ENCODE measurements around the gene NFKBIB. TPM values are rescaled to one million over a fixed set of nuclear protein-coding genes. Genes with fewer than 3 reads are reported as not detected.

NFKBIB gene
- total RNA-seq, 1 donor from 2014 or later = 15.1 TPM

- DNase-seq (ENCODE audit: low read depth, low spot score) = no peak
These were observed 5.1 kb downstream of the NFKBIB start for GRCh38 chr19:38904581-38905539.

GRCh38 chr19:38905620-38906019 lies 5.9 kb downstream of the NFKBIB start:
- DNase-seq (ENCODE audit: low read depth, low spot score) = no peak

GRCh38 chr19:38907227-38907626 lies 7.5 kb downstream of the NFKBIB start:
- no peak for DNase-seq (ENCODE audit: low read depth, low spot score)

GRCh38 chr19:38907670-38908069 lies 7.9 kb downstream of the NFKBIB start:
- DNase-seq (ENCODE audit: low read depth, low spot score) = no peak

- DNase-seq (ENCODE audit: low read depth, low spot score) = no peak
These were observed 9.1 kb downstream of the NFKBIB start for GRCh38 chr19:38908911-38909310.

GRCh38 chr19:38910488-38910887 lies 10.7 kb downstream of the NFKBIB start:
- no peak for DNase-seq (ENCODE audit: low read depth, low spot score)

GRCh38 chr19:38911388-38912001 lies 11.7 kb downstream of the NFKBIB start:
- no peak for DNase-seq (ENCODE audit: low read depth, low spot score)

GRCh38 chr19:38912600-38913514 lies 13.1 kb downstream of the NFKBIB start:
- DNase-seq (ENCODE audit: low read depth, low spot score) = no peak

- DNase-seq (ENCODE audit: low read depth, low spot score) = no peak
These were observed 14.2 kb downstream of the NFKBIB start for GRCh38 chr19:38913958-38914357.

GRCh38 chr19:38915329-38916321 lies 15.9 kb downstream of the NFKBIB start:
- no peak for DNase-seq (ENCODE audit: low read depth, low spot score)

GRCh38 chr19:38917516-38917915 lies 17.7 kb downstream of the NFKBIB start:
- DNase-seq (ENCODE audit: low read depth, low spot score) = no peak

GRCh38 chr19:38917921-38918491 lies 18.2 kb downstream of the NFKBIB start:
- no peak for DNase-seq (ENCODE audit: low read depth, low spot score)

- DNase-seq (ENCODE audit: low read depth, low spot score) = no peak
These were observed 18.8 kb downstream of the NFKBIB start for GRCh38 chr19:38918526-38918925.

GRCh38 chr19:38919837-38920601 lies 20.2 kb downstream of the NFKBIB start:
- no peak for DNase-seq (ENCODE audit: low read depth, low spot score)

- no peak for DNase-seq (ENCODE audit: low read depth, low spot score)
These were observed 21.0 kb downstream of the NFKBIB start for GRCh38 chr19:38920602-38921419.

GRCh38 chr19:38921420-38922274 lies 21.9 kb downstream of the NFKBIB start:
- DNase-seq (ENCODE audit: low read depth, low spot score) = no peak

- no peak for DNase-seq (ENCODE audit: low read depth, low spot score)
These were observed 22.7 kb downstream of the NFKBIB start for GRCh38 chr19:38922482-38922881.
